HG02678 (cell line): ENCODE results near the gene SLC6A19.

Experiments used
- ATAC-seq: cut with Tn5 transposase; IDR thresholded peaks from one replicate; pipeline ENCODE4 v1.9.1; 2021; ENCODE audit warnings: mild to moderate bottlenecking, moderate library complexity; ENCODE audit not compliant: unreplicated experiment

SLC6A19 gene

DNA sequence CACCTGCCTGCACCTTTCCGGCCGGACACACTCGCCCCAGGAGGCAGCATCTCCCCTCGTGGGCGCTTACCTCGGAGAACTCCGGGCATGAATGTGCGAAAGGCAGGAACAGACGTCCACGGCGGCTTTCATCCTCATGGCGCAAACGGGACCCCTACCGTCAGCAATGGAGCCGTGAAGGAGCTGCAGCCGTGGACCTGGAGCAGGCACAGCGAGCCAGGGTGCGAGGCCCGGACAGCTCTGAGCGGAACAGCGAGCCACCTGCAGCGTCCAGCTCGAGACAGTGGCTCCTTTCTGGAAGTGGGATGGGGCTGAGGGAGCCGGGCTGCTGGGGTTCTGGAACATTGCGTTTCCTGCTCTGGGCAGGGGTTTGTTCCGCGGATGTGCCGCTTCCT is 7.8 kb upstream of the SLC6A19 start:
- ATAC-seq = no peak

DNA sequence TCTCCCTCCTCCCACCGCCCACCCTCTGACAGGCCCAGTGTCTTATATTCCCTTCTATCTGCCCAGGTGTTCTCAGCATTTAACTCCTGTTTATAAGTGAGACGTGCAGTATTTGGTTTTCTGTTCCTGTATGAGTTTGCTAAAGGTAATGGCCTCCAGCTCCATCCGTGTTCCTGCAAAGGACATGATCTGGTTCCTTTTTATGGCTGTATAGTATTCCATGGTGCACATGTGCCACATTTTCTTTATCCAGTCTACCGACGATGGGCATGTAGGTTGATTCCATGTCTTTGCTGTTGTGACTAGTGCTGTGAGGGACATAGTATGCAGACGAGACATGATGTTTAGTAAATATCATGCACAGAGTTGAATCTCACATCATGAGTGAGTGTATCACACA is 7.0 kb upstream of the SLC6A19 start:
- ATAC-seq = no peak

DNA sequence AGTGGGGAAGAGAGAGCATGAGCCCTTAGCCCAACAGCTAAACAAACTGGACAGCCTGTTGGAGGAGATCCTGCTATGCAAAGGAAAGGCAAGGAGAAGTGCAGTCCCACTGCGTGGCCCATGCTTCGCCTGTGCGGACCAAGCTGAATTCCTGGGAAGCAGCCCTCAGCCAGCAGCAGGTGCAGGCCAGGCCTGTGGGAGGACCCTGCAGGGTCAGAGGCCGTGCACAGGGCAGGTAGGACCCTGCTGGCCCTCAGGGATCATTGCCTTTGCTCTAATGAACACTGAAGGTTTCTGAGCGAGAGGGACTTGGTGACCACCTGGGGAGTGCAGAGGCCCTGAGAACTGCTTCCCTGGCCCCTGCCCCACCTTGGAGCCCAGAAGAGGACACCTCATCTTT is 6.0 kb upstream of the SLC6A19 start:
- no peak for ATAC-seq

- ATAC-seq = no peak
These were observed 5.5 kb upstream of the SLC6A19 start for GRCh38 chr5:1195916-1196315.

- no peak for ATAC-seq
These were observed 4.8 kb upstream of the SLC6A19 start for GRCh38 chr5:1196562-1196961.

- no peak for ATAC-seq
These were observed 3.3 kb upstream of the SLC6A19 start for GRCh38 chr5:1197876-1198666.

- ATAC-seq = no peak
These were observed 2.1 kb upstream of the SLC6A19 start for GRCh38 chr5:1199340-1199648.

- no peak for ATAC-seq
These were observed 1.5 kb upstream of the SLC6A19 start for GRCh38 chr5:1199649-1200494.

DNA sequence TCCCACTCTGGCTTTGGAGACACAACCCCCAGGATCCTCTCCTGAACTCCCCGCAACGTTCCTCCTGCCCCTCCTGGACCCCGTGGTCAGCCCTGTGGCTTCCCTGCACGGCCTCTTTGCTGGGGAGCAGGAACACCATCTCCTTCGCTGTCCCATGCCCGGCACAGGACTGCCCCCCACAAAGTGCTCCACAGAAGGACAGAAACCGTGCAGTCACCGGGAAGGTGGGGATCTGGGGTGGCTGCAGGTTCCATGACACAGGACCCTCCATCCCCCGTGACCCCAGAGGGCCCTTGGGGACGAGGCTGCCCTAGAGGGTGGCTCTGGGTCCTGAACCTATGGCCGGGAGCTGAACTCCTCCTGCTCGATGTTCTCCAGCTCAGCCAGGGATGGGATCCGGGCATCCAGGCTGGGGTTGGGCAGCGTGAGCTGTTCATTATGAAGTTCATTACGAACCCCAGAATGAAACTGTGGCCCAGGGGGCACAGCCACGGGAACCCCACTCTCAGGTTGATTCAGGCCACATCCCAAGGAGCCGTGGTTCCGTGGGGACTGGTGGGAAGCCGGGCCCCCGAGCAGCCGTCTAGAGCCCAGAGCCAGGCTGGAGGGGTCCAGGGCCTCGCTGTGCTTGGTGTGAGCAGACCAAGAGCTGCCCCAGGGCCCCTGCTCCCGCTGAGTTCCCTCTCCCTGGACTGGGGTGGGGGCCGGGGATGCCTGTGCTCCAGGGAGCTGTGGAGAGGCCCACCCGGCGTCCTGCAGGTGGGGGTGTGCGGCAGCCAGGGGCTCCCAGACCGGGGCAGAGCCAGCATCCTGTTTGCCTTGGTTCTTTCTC is 684 bp upstream of the SLC6A19 start:
- ATAC-seq = no peak

DNA sequence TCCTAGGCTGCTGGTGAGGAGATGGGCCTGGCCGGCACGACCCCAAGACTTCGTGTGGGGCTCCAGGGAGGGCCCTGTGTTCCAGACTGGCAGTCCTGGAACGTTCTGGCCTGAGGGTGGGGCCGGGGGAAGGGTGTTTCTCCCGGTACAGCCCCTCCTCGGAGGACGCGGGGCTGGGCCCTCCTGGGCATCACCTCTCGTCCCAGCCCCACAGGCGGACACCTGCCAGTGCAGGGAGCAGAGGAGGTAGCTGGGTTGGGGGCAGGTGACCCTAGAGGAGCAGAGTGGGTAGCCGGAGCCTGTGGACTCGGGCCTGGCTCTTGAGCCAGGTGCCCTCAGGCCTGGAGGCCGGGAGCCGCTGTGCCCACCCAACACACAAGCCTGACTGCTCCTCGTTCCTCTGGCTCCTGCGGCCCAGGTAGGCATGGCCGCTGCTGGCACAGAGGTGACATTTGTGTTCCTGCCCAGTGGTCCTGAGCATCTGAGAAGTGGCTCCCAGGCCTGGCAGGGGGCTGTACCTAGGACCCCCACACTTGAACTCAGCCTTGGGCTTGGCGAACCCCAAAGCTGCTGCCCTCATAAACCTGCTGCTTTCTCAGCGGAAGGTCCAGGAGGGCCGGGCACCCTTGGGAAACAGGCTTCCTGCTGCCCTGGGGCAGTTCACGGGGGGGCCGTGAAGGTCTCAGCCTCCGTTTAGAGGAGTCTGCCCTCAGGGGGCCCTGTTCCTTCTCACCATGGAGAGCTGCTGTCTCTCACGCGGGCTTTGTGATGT is 817 bp downstream of the SLC6A19 start:
- no peak for ATAC-seq

DNA sequence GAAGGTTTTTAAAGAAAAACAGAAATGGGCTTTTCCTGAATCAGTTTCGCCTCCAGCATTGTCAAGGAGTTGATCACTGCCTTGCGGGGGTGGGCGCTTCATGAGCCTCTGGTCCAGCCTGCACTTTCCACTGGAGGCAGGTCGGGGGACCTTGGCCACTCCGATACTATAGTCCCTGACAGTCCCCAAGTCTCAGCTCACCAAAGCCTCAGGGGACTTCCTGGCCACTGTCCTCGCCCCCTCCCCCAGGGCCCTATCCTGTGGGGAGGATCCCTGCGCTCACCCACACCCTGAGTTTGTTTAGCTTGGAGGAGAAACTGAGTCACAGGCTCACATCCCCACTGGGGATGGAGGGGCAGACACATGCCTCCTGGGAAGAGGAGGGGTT is 1.4 kb downstream of the SLC6A19 start:
- no peak for ATAC-seq

GRCh38 chr5:1203311-1203967 is 2.0 kb downstream of the SLC6A19 start:
- no peak for ATAC-seq

DNA sequence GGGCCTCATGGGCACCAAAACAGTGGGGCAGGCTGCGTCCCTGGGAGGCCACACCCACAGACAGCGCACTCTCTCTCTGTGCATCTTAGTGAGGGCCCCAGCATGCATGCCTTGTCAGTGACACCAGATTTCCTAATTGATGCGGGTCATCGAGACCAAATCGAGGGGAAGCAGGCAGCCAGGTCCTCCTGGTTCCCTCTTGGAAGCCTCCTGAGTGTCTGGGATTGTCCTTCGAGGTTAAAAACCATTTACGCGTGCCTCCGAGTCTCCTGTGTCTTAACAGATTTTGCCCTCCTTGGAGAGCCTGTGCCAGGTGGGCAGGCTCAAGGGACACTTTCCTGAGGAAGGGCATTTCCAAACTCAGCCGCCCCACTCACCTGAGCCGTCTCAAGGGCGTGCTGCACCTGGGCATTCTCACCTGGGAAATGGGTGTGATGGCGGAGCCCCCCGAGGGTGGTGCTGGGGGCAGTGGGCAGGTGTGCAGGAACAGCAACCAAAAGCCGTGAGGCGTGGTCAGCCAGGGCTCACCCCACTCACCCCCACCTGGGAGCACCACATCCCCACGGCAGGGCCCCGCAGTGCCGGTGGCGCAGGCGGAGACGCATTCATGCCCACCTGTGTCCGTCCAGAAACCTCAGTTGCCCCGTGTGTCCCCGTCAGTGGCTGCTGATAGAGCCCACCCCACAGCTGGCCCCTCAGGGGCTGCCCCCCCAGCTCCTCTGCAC is 2.7 kb downstream of the SLC6A19 start:
- ATAC-seq = no peak

- ATAC-seq = no peak
These were observed 3.4 kb downstream of the SLC6A19 start for GRCh38 chr5:1204693-1205242.

DNA sequence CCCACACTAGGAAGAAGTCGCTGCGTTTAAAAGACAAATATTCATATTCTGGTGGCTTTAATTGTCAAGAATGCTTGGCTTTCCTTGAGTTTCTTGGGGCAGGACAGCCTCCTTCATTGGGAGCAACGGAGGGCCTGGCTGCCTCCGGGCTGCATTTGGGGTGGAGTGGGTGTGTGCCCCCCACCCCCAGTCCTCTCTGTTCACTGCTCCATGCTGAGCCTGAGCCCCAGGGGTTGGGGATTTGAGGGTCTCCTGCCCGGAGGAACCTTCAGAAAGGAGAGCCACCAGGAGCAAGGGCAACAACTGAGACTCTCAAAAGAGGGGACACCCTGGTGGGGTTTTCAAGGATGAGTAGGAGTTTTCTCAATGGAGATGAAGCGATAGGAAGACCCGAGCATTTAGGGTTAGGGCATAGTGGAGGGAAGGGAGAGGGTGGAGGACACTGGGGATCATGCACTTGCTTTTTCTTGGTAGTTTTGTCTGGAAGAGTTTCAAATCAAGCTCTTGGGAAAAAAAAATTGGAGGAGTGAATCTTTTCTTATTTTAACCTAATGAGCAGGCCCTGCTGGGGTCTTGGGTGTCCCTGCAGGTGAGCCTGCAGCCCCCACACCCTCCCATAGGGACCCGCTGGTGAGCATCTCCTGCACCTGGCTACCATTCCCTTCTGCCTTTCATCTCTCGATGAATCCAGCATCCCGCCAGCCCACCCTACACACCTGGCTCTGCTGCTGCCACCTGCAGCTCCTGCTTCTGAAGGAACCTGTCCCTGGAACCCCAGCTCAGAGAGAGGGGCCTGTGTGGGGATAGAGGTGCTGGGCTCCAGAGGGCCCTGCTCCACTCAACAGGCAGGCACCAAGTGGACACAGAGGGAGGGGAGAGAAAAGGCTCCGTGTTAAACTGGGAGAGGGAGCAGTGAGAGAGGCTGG is 4.1 kb downstream of the SLC6A19 start:
- no peak for ATAC-seq

- no peak for ATAC-seq
These were observed 5.4 kb downstream of the SLC6A19 start for GRCh38 chr5:1206521-1207412.

GRCh38 chr5:1207555-1207954 is 6.2 kb downstream of the SLC6A19 start:
- no peak for ATAC-seq
